Stimulated activated CD4-positive, alpha-beta T cell treated with anti-CD3 and anti-CD28 coated beads, Interleukin-15, amount 100 ng/mL, for 1 hour (primary cell): ENCODE data around the gene HSF4.
A peak's percentile ranks its signal among the peaks of the same experiment; 100 is the strongest.

ENCODE experiments used
- DNase-seq, 2 donors: peaks; one replicate each; pipeline ENCODE4 v3.0.0-alpha.2; 2020; ENCODE audit warnings: low read depth in 1 of 2, low spot score in 1 of 2

HSF4 gene

GRCh38 chr16:67183627-67184452 is 19.3 kb downstream of the HSF4 start, which contains the start of gene MATCAP1:
Gene MATCAP1 (minus strand): TSS chr16:67183963. CDS start chr16:67180610, 3,353 bp downstream.
- peak; percentile 77 to 84 for DNase-seq

GRCh38 chr16:67184453-67184994 is 20.0 kb downstream of the HSF4 start:
- DNase-seq: no peak

GRCh38 chr16:67184995-67185650 is 20.6 kb downstream of the HSF4 start:
- DNase-seq: peak; percentile 61 to 76

GRCh38 chr16:67185651-67186134 is 21.1 kb downstream of the HSF4 start:
- DNase-seq: no peak

- DNase-seq: no peak
These were observed 22.0 kb downstream of the HSF4 start for GRCh38 chr16:67186550-67186950.

- DNase-seq: no peak
These were observed 22.8 kb downstream of the HSF4 start for GRCh38 chr16:67187175-67187890.

- DNase-seq: no peak
These were observed 23.8 kb downstream of the HSF4 start for GRCh38 chr16:67188323-67188722.

- DNase-seq: no peak
These were observed 24.3 kb downstream of the HSF4 start for GRCh38 chr16:67188798-67189197.

GRCh38 chr16:67190041-67190440 is 25.5 kb downstream of the HSF4 start, which contains the start of gene EXOC3L1:
Gene EXOC3L1 (minus strand): TSS chr16:67190136. CDS start chr16:67189676, 460 bp downstream.
- no peak for DNase-seq

- DNase-seq: no peak
These were observed 26.2 kb downstream of the HSF4 start for GRCh38 chr16:67190448-67191399.

- no peak for DNase-seq
These were observed 27.0 kb downstream of the HSF4 start for GRCh38 chr16:67191411-67191994.

- peak; percentile 71 to 80 for DNase-seq
These were observed 27.6 kb downstream of the HSF4 start, which contains the start of gene E2F4 for GRCh38 chr16:67191995-67192681. Gene E2F4 (plus strand): TSS chr16:67192155. CDS start chr16:67192228, 73 bp downstream.

- no peak for DNase-seq
These were observed 28.3 kb downstream of the HSF4 start for GRCh38 chr16:67192781-67193361.

GRCh38 chr16:67193536-67193935 is 29.0 kb downstream of the HSF4 start:
- no peak for DNase-seq

GRCh38 chr16:67194260-67194659 is 29.7 kb downstream of the HSF4 start:
- DNase-seq: no peak

- no peak for DNase-seq
These were observed 31.1 kb downstream of the HSF4 start for GRCh38 chr16:67195676-67196075.

GRCh38 chr16:67196881-67197280 is 32.3 kb downstream of the HSF4 start:
- DNase-seq: no peak

GRCh38 chr16:67197704-67198103 is 33.2 kb downstream of the HSF4 start:
- DNase-seq: no peak
